HCT116 (cell line): Measurements from ENCODE around the gene PPP1R27. TPM values are rescaled to one million over a fixed set of nuclear protein-coding genes. Genes with fewer than 3 reads are reported as not detected.

ENCODE experiments used
- ATAC-seq: fragments of 200-7000 bp; cut with Tn5 transposase; 2 replicates; pipeline ENCODE4 v1.9.1; 2020; ENCODE audit warnings: mild to moderate bottlenecking, moderate library complexity
- BruUV-seq: library from RNA; stranded (reverse); fragments of 400-500 nt; replicated peaks from 2 replicates; lab custom pipeline; 2021; lab: Mats Ljungman, UMichigan
- CTCF ChIA-PET: fragments of 300-600 bp; sonication (Branson Sonifier 250); formaldehyde crosslinking; loops from one replicate; lab custom pipeline; 2021; ENCODE audit warnings: antibody characterized with exemption; lab: Charles Lee
- POLR2A ChIA-PET: fragments of 300-600, 350-600 bp; sonication (Branson Sonifier 250); formaldehyde crosslinking; loops from one replicate; lab custom pipeline; 2021; ENCODE audit warnings: antibody characterized with exemption; lab: Charles Lee
- RAD21 ChIA-PET, 2 experiments: fragments of 300-600 bp; sonication (Branson Sonifier 250); formaldehyde crosslinking; loops; one replicate each; lab custom pipeline; 2023; ENCODE audit warnings: low total read pairs in 2 of 2; ENCODE audit not compliant: uncharacterized antibody in 2 of 2, unreplicated experiment in 2 of 2, low non-redundant PET in 1 of 2; lab: Charles Lee
- DNase-seq: peaks from one replicate; pipeline ENCODE4 v3.0.0-alpha.2; 2010; ENCODE audit warnings: low read depth, low spot score
- H2AFZ ChIP-seq: fragments of 200-600 bp; shearing (Covaris generic), sonication (generic); 2 replicates; pipeline ENCODE4 v1.6.1; 2017; ENCODE audit warnings: low read depth, mixed run types, mixed read lengths, antibody characterized with exemption, low read length; ENCODE audit not compliant: poor library complexity, severe bottlenecking
- H3K27ac ChIP-seq: 2 replicates; pipeline ENCODE4 v1.5.1; 2012; ENCODE audit warnings: low read depth, low read length
- H3K27me3 ChIP-seq: fragments of 200-600 bp; sonication (generic); 2 replicates; pipeline ENCODE4 v1.6.1; 2016; ENCODE audit warnings: mixed run types, low read length, mixed read lengths; ENCODE audit not compliant: insufficient read depth
- H3K36me3 ChIP-seq, 2 experiments: fragments of 200-500 bp in 1 of 2; fragments of 200-600 bp in 1 of 2; sonication (Bioruptor generic) in 1 of 2; sonication (generic) in 1 of 2; 2 replicates each; pipeline versions ENCODE4 v1.5.1 to v1.6.1; 2014 to 2016; ENCODE audit warnings: low read length in 2 of 2, inconsistent platforms in 1 of 2, mixed read lengths in 1 of 2, mixed run types in 1 of 2; ENCODE audit not compliant: insufficient read depth in 2 of 2, control insufficient read depth in 1 of 2
- H3K4me1 ChIP-seq, 2 experiments: fragments of 200-600 bp in 1 of 2; sonication (generic) in 1 of 2; 2 replicates each; pipeline versions ENCODE4 v1.5.1 to v1.6.1; 2012 to 2017; ENCODE audit warnings: low read length in 2 of 2, inconsistent platforms in 1 of 2, mild to moderate bottlenecking in 1 of 2, mixed read lengths in 1 of 2, mixed run types in 1 of 2, moderate library complexity in 1 of 2; ENCODE audit not compliant: insufficient read depth in 2 of 2, control insufficient read depth in 1 of 2
- H3K4me2 ChIP-seq: fragments of 200-600 bp; sonication (generic); 2 replicates; pipeline ENCODE4 v1.6.1; 2017; ENCODE audit warnings: mixed run types, low read length, mixed read lengths
- H3K4me3 ChIP-seq, 2 experiments: fragments of 200-600 bp in 1 of 2; sonication (generic) in 1 of 2; replicated peaks in 1 of 2; 2 replicates each; pipeline ENCODE4 v1.5.1; 2011 to 2016; ENCODE audit warnings: low read length in 2 of 2, control low read depth in 1 of 2, low read depth in 1 of 2, mild to moderate bottlenecking in 1 of 2, mixed read lengths in 1 of 2, mixed run types in 1 of 2
- H3K79me2 ChIP-seq: fragments of 200-600 bp; sonication (generic); 2 replicates; pipeline ENCODE4 v1.6.1; 2017; ENCODE audit warnings: mild to moderate bottlenecking, mixed run types, low read length, moderate library complexity, mixed read lengths; ENCODE audit not compliant: insufficient read depth
- H3K9ac ChIP-seq: fragments of 200-600 bp; sonication (generic); 2 replicates; pipeline ENCODE4 v1.6.1; 2016; ENCODE audit warnings: low read length, mixed read lengths
- H3K9me2 ChIP-seq: fragments of 200-600 bp; sonication (generic), shearing (Covaris generic); 2 replicates; pipeline ENCODE4 v1.6.1; 2017; ENCODE audit warnings: mixed run types, mild to moderate bottlenecking, moderate library complexity; ENCODE audit not compliant: insufficient read depth
- H3K9me3 ChIP-seq, 2 experiments: fragments of 200-500 bp in 1 of 2; fragments of 200-600 bp in 1 of 2; sonication (Bioruptor generic) in 1 of 2; sonication (generic) in 1 of 2; 2 replicates each; pipeline ENCODE4 v1.6.1; 2014 to 2017; ENCODE audit warnings: low read length in 2 of 2, mixed read lengths in 2 of 2, inconsistent platforms in 1 of 2, low read depth in 1 of 2, mild to moderate bottlenecking in 1 of 2, mixed run types in 1 of 2, moderate library complexity in 1 of 2; ENCODE audit not compliant: control insufficient read depth in 1 of 2, insufficient read depth in 1 of 2
- H4K20me1 ChIP-seq: fragments of 200-600 bp; sonication (generic), shearing (Covaris generic); 2 replicates; pipeline ENCODE4 v1.6.1; 2017; ENCODE audit warnings: mixed run types, mild to moderate bottlenecking, moderate library complexity; ENCODE audit not compliant: insufficient read depth
- CBX3 ChIP-seq: IDR thresholded peaks from 2 replicates; pipeline ENCODE4 v1.6.1; 2012; ENCODE audit warnings: low read depth
- FOSL1 ChIP-seq: IDR thresholded peaks from 2 replicates; pipeline ENCODE4 v1.6.1; 2012; ENCODE audit warnings: low read depth
- POLR2A ChIP-seq: IDR thresholded peaks from 2 replicates; pipeline ENCODE4 v1.7.0; 2011; ENCODE audit warnings: borderline replicate concordance; ENCODE audit not compliant: insufficient read depth, insufficient read length; ENCODE audit errors: extremely low read depth
- POLR2AphosphoS5 ChIP-seq: IDR thresholded peaks from 2 replicates; pipeline ENCODE4 v1.6.1; 2011; ENCODE audit warnings: mild to moderate bottlenecking, low read depth, low read length, moderate library complexity
- ZNF274 ChIP-seq: fragments of 200-500 bp; sonication (Bioruptor generic); IDR thresholded peaks from 2 replicates; pipeline ENCODE4 v1.6.1; 2014; ENCODE audit warnings: mild to moderate bottlenecking, low read depth, low read length, inconsistent platforms
- intact Hi-C: fragments of 100-400 bp; cut with micrococcal nuclease; formaldehyde crosslinking; loops from 2 replicates; pipeline ENCODE4 v1.10.0; 2022
- total RNA-seq: library from RNA; stranded (reverse); gene quantifications from one replicate; pipeline ENCODE4 v1.2.1, GENCODE V29; 2021; ENCODE audit not compliant: unreplicated experiment
- TF ChIP-seq, protein P1 (sequence below): IDR thresholded peaks from 2 replicates; pipeline ENCODE4 v1.6.1; 2012
- TF ChIP-seq, protein P2 (sequence below), 3 experiments: fragments of 200-600 bp in 1 of 3; sonication (generic) in 1 of 3; IDR thresholded peaks in 2 of 3; conservative IDR thresholded peaks in 1 of 3; 2 replicates each; pipeline ENCODE4 v1.5.1; 2012 to 2017; ENCODE audit warnings: low read depth in 2 of 3, low read length in 2 of 3, antibody characterized with exemption in 1 of 3, borderline replicate concordance in 1 of 3, control low read depth in 1 of 3, mild to moderate bottlenecking in 1 of 3, mixed read lengths in 1 of 3, mixed run types in 1 of 3, moderate library complexity in 1 of 3; ENCODE audit not compliant: insufficient read depth in 1 of 3

The PPP1R27 gene
- total RNA-seq, 1 experiment from 2014 or later, result not detected

DNA sequence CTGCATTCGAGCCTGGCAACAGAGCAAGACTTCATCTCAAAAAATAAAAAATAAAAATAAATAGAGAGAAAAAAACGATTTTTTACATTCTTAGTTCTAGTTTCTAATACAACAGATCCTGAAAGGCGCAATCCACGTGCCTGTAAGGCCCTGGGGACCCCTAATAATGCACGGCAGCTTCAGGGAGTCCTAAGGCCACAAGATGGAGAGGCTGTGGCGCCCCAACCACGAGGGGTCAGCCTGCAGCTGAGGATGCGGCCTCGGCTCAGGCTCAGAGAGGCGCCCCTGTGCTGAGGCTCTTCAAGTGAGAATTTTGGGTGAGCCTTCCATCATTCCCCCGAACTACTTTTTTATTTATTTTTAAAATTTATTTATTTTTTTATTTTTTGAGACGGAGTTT, 14.6 kb upstream of the PPP1R27 start:
- Histone ChIP-seq H3K9ac (no peak overlapping the region), H3K27me3 (no peaks in the 10 kb centered on the region), H4K20me1 (no peaks in the 10 kb centered on the region), H3K9me3 (no peaks in the 10 kb centered on the region), H3K27ac (no peak overlapping the region), H2AFZ (no peak overlapping the region), H3K4me1 (no peaks in the 10 kb centered on the region), H3K79me2 (peaks cover 42% of the 10 kb centered on the region), H3K36me3 (peaks cover 69 to 71% of the 10 kb centered on the region in 2 experiments), H3K4me3 (no peak overlapping the region), H3K4me2 (no peak overlapping the region)
- intact Hi-C loops, result no loop called here
- ChIA-PET CTCF (no interaction called here), POLR2A (interaction anchor here (0.7 kb wide), 1 partner anchor 12 kb away, joined by 3 read pairs; no protein-coding TSS in a partner anchor)
- BruUV-seq, result no TSS peak
- no peak for ATAC-seq
- no peak for DNase-seq
- TF ChIP-seq FOSL1, result no peak
- TF ChIP-seq ZNF274, result no peak
- TF ChIP-seq, protein P1, sequence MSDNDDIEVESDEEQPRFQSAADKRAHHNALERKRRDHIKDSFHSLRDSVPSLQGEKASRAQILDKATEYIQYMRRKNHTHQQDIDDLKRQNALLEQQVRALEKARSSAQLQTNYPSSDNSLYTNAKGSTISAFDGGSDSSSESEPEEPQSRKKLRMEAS, result no peak
- TF ChIP-seq POLR2AphosphoS5, result no peak
- no peak for TF ChIP-seq CBX3
- TF ChIP-seq, all 23 proteins: peak for 0
- RAD21 ChIA-PET, result no interaction called here
- H3K9me2 ChIP-seq, result no peaks in the 10 kb centered on the region

DNA sequence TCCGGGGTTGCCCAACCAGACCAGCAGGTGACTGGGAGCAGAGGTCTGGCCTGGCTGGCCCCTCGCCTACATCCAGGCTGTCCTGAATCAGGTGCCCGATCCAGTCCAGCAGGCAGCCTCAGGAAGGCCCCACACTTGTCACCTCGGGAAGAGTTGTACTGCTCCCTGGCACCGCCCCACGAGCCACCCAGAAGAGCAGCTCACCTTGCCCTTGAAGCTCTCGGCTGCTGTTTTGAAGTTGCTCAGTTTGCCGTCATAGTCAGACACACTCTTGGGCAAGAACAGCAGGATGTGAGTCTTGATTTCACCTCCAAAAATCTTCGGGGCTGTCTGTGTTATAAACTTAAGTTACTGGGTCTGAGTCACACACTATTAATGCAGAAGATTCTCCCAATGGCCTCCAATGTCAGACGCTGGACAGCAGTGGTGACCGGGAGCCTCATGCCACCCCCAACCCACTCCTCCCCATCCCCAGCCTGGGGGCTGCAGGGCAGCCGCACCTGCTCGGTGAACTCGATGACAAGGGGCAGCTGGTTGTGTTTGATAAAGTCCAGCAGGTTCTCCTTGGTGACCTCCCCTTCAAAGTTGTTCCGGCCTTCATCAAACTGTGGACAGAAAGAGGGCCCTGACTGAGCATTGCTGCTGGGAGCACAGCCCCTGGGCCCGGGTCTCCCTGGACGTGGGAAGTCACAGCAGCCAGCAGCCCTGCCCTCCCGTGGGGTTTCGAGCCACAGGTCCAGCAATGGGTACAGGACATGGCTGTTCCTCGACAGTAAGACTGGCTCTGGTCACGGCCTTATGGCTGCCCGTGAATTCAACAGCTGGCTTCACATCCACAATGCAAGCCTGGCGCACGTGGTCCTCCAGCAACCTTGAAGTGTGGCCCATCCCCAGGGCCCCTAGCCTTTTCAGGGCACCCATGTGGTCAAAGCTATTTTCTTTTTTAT, 12.2 kb upstream of the PPP1R27 start:
- intact Hi-C loops, result no loop called here
- H4K20me1 ChIP-seq, result no peaks in the 10 kb centered on the region
- TF ChIP-seq CBX3 (no peak), POLR2AphosphoS5 (0 out of 2 replicates have a peak, but pooled peaks have one; percentile 32), POLR2A (no peak)
- TF ChIP-seq, protein P2, sequence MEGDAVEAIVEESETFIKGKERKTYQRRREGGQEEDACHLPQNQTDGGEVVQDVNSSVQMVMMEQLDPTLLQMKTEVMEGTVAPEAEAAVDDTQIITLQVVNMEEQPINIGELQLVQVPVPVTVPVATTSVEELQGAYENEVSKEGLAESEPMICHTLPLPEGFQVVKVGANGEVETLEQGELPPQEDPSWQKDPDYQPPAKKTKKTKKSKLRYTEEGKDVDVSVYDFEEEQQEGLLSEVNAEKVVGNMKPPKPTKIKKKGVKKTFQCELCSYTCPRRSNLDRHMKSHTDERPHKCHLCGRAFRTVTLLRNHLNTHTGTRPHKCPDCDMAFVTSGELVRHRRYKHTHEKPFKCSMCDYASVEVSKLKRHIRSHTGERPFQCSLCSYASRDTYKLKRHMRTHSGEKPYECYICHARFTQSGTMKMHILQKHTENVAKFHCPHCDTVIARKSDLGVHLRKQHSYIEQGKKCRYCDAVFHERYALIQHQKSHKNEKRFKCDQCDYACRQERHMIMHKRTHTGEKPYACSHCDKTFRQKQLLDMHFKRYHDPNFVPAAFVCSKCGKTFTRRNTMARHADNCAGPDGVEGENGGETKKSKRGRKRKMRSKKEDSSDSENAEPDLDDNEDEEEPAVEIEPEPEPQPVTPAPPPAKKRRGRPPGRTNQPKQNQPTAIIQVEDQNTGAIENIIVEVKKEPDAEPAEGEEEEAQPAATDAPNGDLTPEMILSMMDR (IDR thresholded peaks at IDR 0.05 in 2 of 3, conservative IDR thresholded peaks at IDR 0.05 in 1 of 3; ENCODE audit: borderline replicate concordance in 1 of 3, insufficient read depth in 1 of 3, low read depth in 2 of 3, low read length in 2 of 3), result no peak
- H3K9me2 ChIP-seq, result no peaks in the 10 kb centered on the region
- H3K27me3 ChIP-seq, result no peaks in the 10 kb centered on the region
- no peaks in the 10 kb centered on the region for H3K4me1 ChIP-seq
- BruUV-seq, result no TSS peak
- ChIA-PET CTCF (no interaction called here), RAD21 (no interaction called here), POLR2A (interaction anchor here (0.7 kb wide), 1 partner anchor 14 kb away, joined by 3 read pairs; the partner anchor contains the start of gene MCRIP1)
- peaks cover 17% of the 10 kb centered on the region for H3K79me2 ChIP-seq
- ATAC-seq (no peak), DNase-seq (no peak)
- no peak overlapping the region for H3K9ac ChIP-seq
- no peak overlapping the region for H2AFZ ChIP-seq
- H3K4me2 ChIP-seq, result no peak overlapping the region
- H3K4me3 ChIP-seq, result no peak overlapping the region
- no peak overlapping the region for H3K27ac ChIP-seq
- H3K36me3 ChIP-seq, result peaks cover 54 to 60% of the 10 kb centered on the region in 2 experiments; a peak in 3 of 4 replicates
- H3K9me3 ChIP-seq, result no peaks in the 10 kb centered on the region
